ENCODE measurements around the gene CHST10. TPM values are rescaled to one million over a fixed set of nuclear protein-coding genes. Genes with fewer than 3 reads are reported as not detected.

CHST10 gene
- total and polyA plus RNA-seq, 10 of the 15 experiments (the other 5 are each of a cell fraction or from before 2014, with no cell fraction given), result 2.0 to 22.5 (median 15.7) TPM

- no peaks in the 10 kb centered on the region for H3K27me3 ChIP-seq (replicated peaks in 1 of 2; ENCODE audit: control insufficient read depth in 2 of 2, insufficient read depth in 2 of 2, low read length in 1 of 2)
- peaks cover 26% of the 10 kb centered on the region for H3K4me1 ChIP-seq (ENCODE audit: control insufficient read depth, insufficient read depth, low read length)
- ChIA-PET RAD21 (ENCODE audit: unreplicated experiment) (interaction anchor here (1.1 kb wide), 1 partner anchor 11 kb away, joined by 4 read pairs; no protein-coding TSS in a partner anchor), CTCF (interaction anchor here (7.6 kb wide), 1 partner anchor 11 kb away, joined by 46 read pairs; no protein-coding TSS in a partner anchor), SMC1A (ENCODE audit: uncharacterized antibody, unreplicated experiment) (interaction anchor here (1.1 kb wide), 1 partner anchor 11 kb away, joined by 4 read pairs; no protein-coding TSS in a partner anchor), POLR2A (interaction anchor here (0.6 kb wide), 1 partner anchor 535 kb away, joined by 5 read pairs; no protein-coding TSS in a partner anchor)
- WGBS (ENCODE audit: insufficient coverage, insufficient replicate concordance, low lambda C conversion rate, missing lambda C conversion rate), result 90% methylated on average over 23 of the region's 23 CpGs
- intact Hi-C loops (cut with micrococcal nuclease; ENCODE audit: unreplicated experiment) (no loop called here), in situ Hi-C loops (cut with MboI) (no loop called here)
- no peaks in the 10 kb centered on the region for H4K20me1 ChIP-seq (ENCODE audit: control insufficient read depth, insufficient read depth)
- no peaks in the 10 kb centered on the region for H3K9me3 ChIP-seq (replicated peaks; ENCODE audit: control insufficient read depth, insufficient read depth, low read length)
- peaks cover 2 to 8% of the 10 kb centered on the region in 2 experiments; a peak in 3 of 4 replicates for H3K36me3 ChIP-seq (ENCODE audit: control insufficient read depth in 2 of 2, insufficient read depth in 2 of 2, low read length in 1 of 2)
- DNase-seq (ENCODE audit: low read depth, low spot score) (no peak), ATAC-seq (no peak), FAIRE-seq (no peak)
- H3K9ac ChIP-seq (ENCODE audit: control insufficient read depth, insufficient read depth, low read length), result no peak overlapping the region
- no peak overlapping the region for H3K4me3 ChIP-seq
- H3K4me2 ChIP-seq (ENCODE audit: control insufficient read depth, insufficient read depth), result no peak overlapping the region
- H3K79me2 ChIP-seq (ENCODE audit: control insufficient read depth, insufficient read depth, low read length), result no peaks in the 10 kb centered on the region
- BruUV-seq (replicated peaks), result no TSS peak
- TF ChIP-seq MEF2B (IDR thresholded peaks at IDR 0.05; ENCODE audit: partially characterized antibody, poor library complexity, severe bottlenecking) (no peak), SMC3 (IDR thresholded peaks at IDR 0.05; ENCODE audit: borderline replicate concordance, low read length) (no peak), TCF3 (IDR thresholded peaks at IDR 0.05; ENCODE audit: borderline replicate concordance, insufficient read depth, low read depth, low read length) (no peak), RAD21 (IDR thresholded peaks at IDR 0.05; ENCODE audit: insufficient read depth, low read depth, low read length) (no peak), POLR2AphosphoS5 (IDR thresholded peaks at IDR 0.05; ENCODE audit: low read length) (no peak), NKRF (conservative IDR thresholded peaks at IDR 0.05) (no peak), E2F8 (IDR thresholded peaks at IDR 0.05; ENCODE audit: low read depth, partially characterized antibody) (no peak), FOS (IDR thresholded peaks at IDR 0.05; ENCODE audit: borderline replicate concordance, extremely low read depth, insufficient read length) (no peak), EED (IDR thresholded peaks at IDR 0.05; ENCODE audit: low read depth) (no peak), SIN3A (IDR thresholded peaks at IDR 0.05; ENCODE audit: low read depth, low read length) (no peak), HDAC6 (IDR thresholded peaks at IDR 0.05; ENCODE audit: unreplicated experiment) (no peak), SPI1 (IDR thresholded peaks at IDR 0.05; ENCODE audit: borderline replicate concordance, insufficient read depth, low read depth, low read length) (no peak), HCFC1 (IDR thresholded peaks at IDR 0.05; ENCODE audit: low read length) (no peak), EZH2 (IDR thresholded peaks at IDR 0.05; ENCODE audit: borderline replicate concordance, control insufficient read depth, low read depth, low read length) (no peak)
- H2AFZ ChIP-seq (ENCODE audit: control insufficient read depth, low read depth, low read length), result no peak overlapping the region
- H3K27ac ChIP-seq (ENCODE audit: control insufficient read depth, insufficient read depth), result no peak overlapping the region
Measured at GRCh38 chr2:100391735-100392515, 25.5 kb downstream of the CHST10 start.

Data from GM12878 (cell line).